NCI-H146 (cell line): ENCODE measurements around the gene SLC25A3.
"Not testable (repeated sequence)": the region's sequence is repeated elsewhere in the genome, so short reads cannot be mapped to it uniquely, and the experiment has no call there.

Experiments
- DNase-seq: peaks from one replicate; lab custom pipeline; 2025; lab: John Stamatoyannopoulos, UW

Gene SLC25A3

GRCh38 chr12:98595243-98595988 lies 1.9 kb downstream of the SLC25A3 start:
- no peak for DNase-seq

DNA sequence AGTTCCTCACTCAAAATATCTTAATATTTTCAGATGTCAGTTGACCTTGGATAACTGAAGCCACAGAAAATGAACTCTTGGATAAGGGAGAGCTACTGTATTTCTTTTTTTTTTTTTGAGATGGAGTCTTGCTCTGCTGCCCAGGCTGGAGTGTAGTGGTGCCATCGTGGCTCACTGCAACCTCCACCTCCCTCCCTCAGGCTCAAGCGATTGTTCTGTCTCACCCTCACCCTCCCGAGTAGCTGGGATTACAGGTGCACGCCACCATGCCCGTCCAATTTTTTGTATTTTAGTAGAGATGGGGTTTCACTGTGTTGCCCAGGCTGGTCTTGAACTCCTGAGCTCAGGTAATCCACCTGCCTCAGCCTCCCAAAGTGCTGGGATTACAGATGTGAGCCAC lies 3.8 kb downstream of the SLC25A3 start:
- not testable (repeated sequence) for DNase-seq

- no peak for DNase-seq
Observed at GRCh38 chr12:98601924-98602323, 8.4 kb downstream of the SLC25A3 start.

GRCh38 chr12:98606359-98606988 lies 13.0 kb downstream of the SLC25A3 start:
- DNase-seq: no peak

DNA sequence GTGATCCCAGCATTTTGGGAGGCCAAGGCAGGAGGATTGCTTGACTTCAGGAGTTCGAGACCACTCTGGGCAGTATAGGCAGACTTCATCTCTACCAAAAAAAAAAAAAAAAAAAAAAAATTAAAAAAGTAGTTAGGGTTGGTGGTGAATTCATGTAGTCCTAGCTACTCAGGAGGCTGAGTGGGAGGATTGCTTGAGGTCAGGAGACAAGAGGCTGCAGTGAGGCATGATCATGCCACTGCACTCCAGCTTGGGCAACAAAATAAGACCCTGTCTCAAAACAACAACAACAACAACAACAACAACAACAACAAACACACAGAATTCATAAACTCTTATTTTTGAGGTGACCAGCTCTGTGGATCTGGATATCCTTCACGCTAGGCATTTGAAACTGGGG lies 17.1 kb downstream of the SLC25A3 start:
- DNase-seq: no peak

DNA sequence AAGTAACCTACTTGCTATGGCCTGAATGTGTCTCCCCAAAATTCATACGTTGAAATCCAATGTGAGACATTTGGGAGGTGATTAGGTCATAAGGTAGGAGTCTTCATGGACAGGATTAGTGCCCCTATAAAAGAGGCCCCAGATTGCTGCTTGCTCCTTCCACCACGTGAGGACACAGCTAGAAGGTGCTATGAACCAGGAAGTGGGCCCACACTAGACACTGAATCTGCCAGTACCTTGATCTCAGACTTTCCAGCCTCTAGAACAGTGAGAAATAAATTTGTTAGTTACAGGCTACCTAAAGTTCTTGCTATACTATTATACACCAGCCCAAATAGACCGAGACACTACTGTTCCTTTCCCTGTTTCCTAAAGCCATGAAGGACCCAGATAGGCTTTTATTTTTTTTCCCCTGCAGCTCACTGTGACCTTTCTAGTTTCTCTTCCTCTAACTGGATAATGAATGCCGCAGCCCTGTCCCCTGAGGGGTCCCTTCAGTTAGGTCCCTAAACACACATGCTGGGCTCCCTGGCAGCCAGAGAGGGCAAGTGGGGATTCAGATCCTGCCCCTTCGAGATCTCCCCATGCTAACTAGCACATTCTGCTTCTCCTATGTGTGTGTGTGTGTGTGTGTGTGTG lies 19.3 kb downstream of the SLC25A3 start:
- DNase-seq: no peak

DNA sequence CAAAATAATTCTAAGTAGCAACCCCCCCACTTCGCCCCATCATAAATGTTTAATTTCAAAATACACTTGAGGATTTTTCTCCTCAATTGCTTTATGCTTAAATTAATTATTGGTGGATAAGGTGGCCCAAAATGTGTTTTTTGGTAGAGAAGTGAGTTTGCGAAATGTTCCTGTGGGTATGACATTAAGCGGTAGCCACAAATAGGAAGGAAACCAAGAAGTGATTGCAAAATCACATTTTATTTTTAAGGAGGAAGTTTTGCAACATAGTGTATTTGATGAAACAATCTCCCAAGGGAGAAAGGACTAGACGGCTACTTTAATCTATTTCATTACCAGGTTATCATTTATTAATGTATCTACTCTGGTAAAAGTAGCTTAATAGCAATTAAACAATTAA lies 25.5 kb downstream of the SLC25A3 start:
- DNase-seq: no peak

DNA sequence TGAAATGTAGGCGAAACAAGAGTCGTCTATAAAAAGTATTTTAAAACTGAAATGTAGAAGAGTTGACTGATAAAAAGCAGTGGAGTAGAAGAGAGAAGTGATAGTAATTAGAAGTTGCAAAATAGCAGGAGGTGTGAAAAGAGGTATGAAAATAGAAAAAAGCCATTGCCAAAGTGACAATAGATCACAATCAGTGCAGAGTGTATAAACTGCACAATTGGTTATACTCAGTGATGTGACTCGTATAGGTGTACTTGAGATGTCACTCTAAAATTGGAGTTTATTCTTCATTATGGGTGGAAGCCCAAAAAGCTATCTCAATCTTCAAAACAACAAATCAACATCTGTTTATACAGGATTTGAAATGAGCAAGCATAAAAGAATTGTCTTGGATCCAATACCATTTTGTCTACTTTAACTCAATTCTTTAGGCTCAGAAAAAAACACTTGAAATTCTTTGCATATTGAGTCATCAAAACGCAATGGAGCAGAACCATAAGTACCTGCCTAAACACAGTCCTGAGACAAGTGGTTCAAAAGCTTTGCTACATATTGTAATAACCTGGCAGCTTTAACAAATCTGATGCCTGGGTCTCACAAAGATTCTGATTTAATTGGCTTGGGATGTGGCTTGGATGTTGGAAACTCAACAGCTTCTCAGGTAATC lies 42.3 kb downstream of the SLC25A3 start:
- DNase-seq: no peak

DNA sequence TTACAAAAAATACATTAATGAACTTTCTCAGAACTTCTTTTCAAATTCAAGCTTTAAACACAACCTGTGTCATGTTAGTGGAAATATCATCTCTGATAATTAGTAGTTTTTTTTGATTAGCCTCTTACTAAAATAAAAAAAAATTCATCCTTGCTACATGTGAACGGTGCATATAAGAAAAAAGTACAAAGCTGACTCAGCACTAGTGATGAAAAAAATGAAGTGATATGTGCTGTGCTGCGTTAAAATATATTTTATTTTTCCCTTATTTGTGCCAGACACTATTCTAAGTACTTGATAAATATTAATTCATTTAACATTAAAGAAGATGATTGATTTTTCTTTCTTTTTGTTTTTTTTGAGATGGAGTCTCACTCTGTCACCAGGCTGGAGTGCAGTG lies 43.6 kb downstream of the SLC25A3 start:
- DNase-seq: no peak

DNA sequence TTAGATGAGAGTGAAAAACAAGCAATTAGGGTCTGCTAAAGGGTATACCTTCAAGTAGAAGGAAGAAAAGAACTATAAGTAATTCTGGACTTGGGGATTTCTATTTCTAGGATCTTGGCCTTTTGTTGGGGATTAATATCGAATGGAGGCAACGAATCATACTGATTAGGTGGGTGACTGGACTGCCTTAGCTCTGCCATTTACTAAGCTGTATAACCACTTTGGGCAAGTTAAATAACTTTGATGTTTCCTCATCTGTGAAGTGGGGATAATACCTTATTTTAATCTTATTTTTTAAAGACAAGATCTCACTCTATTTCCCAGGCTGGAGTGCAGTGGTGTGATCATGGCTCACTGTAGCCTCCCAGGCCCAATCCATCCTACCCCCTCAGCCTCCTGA lies 44.5 kb downstream of the SLC25A3 start:
- DNase-seq: no peak

DNA sequence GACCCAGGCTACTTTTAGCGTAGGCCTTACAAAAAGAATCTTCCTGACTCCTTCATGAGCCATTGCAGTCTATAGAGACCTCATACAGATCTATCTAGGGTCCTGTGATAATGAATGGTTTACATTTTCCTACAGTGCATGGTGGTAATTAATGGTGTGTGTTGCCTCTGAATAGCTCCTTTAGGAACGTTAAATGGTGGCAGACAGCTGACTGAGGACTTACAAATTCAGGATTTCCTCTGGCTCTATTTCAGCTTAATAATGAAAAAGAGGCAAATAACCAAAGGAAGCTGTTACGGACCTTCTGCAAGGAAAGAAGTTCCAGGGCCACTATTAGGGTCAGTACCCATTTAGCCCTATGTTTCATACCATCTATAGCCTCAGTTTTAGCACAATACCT lies 46.0 kb downstream of the SLC25A3 start:
- no peak for DNase-seq

GRCh38 chr12:98642801-98643200 lies 49.3 kb downstream of the SLC25A3 start:
- DNase-seq: not testable (repeated sequence)

DNA sequence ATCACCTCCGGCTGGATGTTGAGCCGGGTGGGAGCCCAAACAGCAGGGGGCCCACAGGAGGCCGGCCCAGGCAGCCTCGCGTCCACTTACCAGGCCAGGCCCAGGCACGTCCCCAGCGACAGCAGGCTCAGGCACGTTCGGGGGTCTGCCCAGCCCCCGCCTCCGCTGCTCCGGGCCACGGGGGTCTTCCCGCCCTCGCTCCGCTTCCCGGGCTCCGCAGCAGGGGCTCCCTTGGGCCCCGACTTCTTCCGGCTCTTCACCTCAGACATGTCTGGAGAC lies 50.9 kb downstream of the SLC25A3 start:
- peak; percentile 77 for DNase-seq

DNA sequence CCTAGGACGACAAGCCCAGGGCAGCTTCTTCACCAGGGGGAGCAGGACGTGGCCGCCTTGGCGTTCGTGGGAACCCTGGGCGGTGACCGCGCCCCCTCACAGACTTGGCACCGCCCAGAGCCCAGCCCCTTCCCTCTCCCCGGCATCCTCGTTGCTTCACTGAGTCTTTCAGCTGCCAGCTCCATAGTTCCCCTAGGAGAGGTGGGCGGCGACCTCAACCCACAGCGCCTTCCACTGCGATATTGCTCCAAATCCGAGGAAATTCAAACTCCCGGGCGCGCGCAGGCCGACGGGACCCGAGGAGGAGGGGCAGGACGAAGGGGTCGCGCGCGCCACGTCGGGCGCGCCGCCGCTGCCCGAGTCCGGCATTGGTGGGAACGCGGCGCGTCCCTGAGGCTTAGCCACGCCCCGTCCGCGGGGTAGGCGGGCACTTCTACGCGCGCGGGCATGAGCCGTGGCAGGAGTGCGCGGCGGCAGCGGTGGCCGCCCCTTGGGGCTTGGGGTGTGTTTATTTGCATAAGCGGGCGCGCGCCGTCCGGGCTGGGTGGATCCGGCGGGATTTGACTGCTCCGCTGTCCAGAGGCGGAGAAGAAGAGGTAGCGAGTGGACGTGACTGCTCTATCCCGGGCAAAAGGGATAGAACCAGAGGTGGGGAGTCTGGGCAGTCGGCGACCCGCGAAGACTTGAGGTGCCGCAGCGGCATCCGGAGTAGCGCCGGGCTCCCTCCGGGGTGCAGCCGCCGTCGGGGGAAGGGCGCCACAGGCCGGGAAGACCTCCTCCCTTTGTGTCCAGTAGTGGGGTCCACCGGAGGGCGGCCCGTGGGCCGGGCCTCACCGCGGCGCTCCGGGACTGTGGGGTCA lies 51.5 kb downstream of the SLC25A3 start, which contains the start of the genes APAF1 and IKBIP:
TSS of gene APAF1 (plus strand) at position 579 of the 860 bp plus-strand sequence. CDS start 3,070 bp downstream, outside the sequence.
TSS of gene IKBIP (minus strand) at position 77 of the 860 bp plus-strand sequence. CDS start 87 bp downstream, outside the sequence.
- peak; percentile 97 for DNase-seq

- peak; percentile 44 for DNase-seq
Observed at GRCh38 chr12:98645572-98646067, 52.1 kb downstream of the SLC25A3 start.

DNA sequence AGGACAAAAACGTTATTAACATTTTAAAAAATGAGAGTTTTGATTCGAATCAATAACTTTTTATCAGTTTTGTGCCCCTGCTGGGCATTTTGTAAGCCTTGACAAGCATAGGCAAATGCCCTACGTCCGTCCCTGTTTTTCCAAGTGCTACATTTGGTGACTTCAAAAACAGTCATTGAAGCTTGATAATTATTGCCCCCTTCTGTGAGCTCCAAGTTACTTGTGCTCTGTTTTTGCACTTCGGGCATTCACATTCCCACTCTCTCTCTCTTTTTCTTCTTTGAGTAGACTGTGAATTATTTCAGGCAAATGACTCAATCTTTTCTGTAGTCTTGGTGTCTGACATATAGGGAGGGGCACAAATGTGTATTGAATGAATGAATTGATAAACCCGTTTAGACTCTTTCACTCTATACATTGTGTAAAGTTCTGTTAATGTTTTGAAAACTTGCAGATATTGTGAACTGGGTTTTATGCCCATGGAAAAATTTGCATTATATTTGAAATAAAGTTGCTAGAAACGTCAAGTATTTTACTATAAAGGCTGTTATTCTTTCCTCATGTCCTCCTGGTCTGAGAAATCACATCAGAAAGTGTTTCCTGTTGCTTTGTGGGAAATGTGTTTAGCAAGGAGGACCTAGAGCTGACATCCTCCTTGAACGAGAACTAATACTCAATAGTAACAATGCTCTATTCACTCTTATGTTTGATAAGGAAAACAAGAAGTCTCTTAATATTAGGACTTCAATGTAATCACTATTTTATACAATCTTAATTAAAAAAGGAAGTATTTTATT lies 53.0 kb downstream of the SLC25A3 start:
- peak; percentile 3 for DNase-seq

- no peak for DNase-seq
Observed at GRCh38 chr12:98651328-98651727, 57.8 kb downstream of the SLC25A3 start.

DNA sequence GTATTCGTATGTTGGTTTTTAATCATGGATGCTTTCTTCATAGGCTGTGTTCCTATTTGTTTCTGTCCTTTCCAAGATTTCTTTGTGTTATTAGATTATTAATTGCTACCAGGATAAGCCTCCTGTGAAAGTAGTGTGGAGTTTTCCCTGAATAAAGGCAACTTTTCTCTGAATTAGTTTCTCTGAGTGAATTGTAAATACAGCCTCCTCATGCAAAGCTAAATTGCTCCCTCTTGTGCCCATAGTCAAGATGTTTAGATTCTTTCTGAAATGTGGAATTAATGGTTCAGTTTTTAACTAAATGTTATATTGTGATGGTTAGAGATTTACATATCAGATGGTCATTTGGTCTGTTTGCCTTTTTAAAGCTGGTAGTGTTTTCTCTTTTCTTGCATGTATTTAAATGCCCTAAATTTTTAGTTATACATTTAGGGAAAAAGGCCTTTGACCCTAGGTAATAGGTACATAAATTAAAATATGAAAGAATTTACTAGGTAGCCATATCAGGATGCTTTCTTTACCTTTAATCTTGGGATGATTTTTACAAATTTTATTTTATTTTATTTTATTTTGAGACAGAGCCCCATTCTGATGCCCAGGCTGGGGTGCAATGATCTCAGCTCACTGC lies 60.5 kb downstream of the SLC25A3 start:
- peak; percentile 48 for DNase-seq
